H1 (cell line): ENCODE measurements around the gene OR1S2. TPM values are rescaled to one million over a fixed set of nuclear protein-coding genes. Genes with fewer than 3 reads are reported as not detected.

Experiments
- SIX5 ChIP-seq: IDR thresholded peaks from 2 replicates; pipeline ENCODE4 v1.6.1; 2011; ENCODE audit warnings: mild to moderate bottlenecking, low read depth, low read length
- TAF7 ChIP-seq: optimal IDR thresholded peaks from 2 replicates; pipeline ENCODE3; 2011; ENCODE audit warnings: low read depth, mild to moderate bottlenecking, inconsistent platforms, low read length, moderate library complexity, borderline replicate concordance
- polyA plus RNA-seq, 7 experiments: library from polyadenylated mRNA; depleted of rRNA in 3 of 7; stranded (reverse) in 5 of 7; unstranded in 2 of 7; fragments of >200 nt in 5 of 7; fragments of 200-250 nt in 2 of 7; gene quantifications; 1 replicate in 5 of 7; 2 replicates in 1 of 7; 4 replicates in 1 of 7; pipeline versions ENCODE4 v1.2.1 to v1.2.3, GENCODE V29; 2011 to 2013; ENCODE audit warnings: missing spikeins in 2 of 7, mixed read lengths in 2 of 7
- total RNA-seq: library from RNA; stranded (reverse); fragmentation: NEBNext Ultra II Directional; extraction: Animal tissue kit (Norgen Biotek cat#: 25700); gene quantifications from 2 replicates; pipeline ENCODE4 v1.2.1, GENCODE V29; 2021

OR1S2 gene
- total and polyA plus RNA-seq, 2 of the 8 experiments (the other 6 are each of a cell fraction or from before 2014, with no cell fraction given) = not detected

- TF ChIP-seq TAF7 = no peak
- TF ChIP-seq SIX5 = no peak
Measured at GRCh38 chr11:58199271-58199670, 4.7 kb downstream of the OR1S2 start (continued).
